HEK293T (cell line): ENCODE data around the gene OR7C1.

ENCODE experiments used
- CTCF ChIA-PET: fragments of 350-600 bp; formaldehyde crosslinking; extraction: SDS; loops from one replicate; lab custom pipeline; 2021; ENCODE audit warnings: antibody characterized with exemption, inconsistent platforms; lab: Yijun Ruan, JAX
- POLR2A ChIA-PET: fragments of 350-600 bp; formaldehyde crosslinking; extraction: SDS; loops from one replicate; lab custom pipeline; 2020; ENCODE audit warnings: antibody characterized with exemption, inconsistent platforms; lab: Yijun Ruan, JAX
- DNase-seq: peaks from one replicate; pipeline ENCODE4 v3.0.0; 2012; ENCODE audit warnings: mixed read lengths; ENCODE audit errors: extremely low spot score
- ARNT ChIP-seq: fragments of 450-650 bp; IDR thresholded peaks from 2 replicates; pipeline ENCODE4 v1.6.1; 2017; ENCODE audit warnings: mild to moderate bottlenecking
- BHLHE40 ChIP-seq: fragments of 450-650 bp; IDR thresholded peaks from 2 replicates; pipeline ENCODE4 v1.6.1; 2016; ENCODE audit warnings: mild to moderate bottlenecking, moderate library complexity, borderline replicate concordance
- CTBP1 ChIP-seq: fragments of 450-650 bp; IDR thresholded peaks from 2 replicates; pipeline ENCODE4 v1.6.1; 2016; ENCODE audit warnings: borderline replicate concordance
- ELF4 ChIP-seq: fragments of 450-650 bp; IDR thresholded peaks from 2 replicates; pipeline ENCODE4 v1.6.1; 2017; ENCODE audit warnings: antibody characterized with exemption
- FOXA1 ChIP-seq: fragments of 450-650 bp; IDR thresholded peaks from 2 replicates; pipeline ENCODE4 v1.6.1; 2016; ENCODE audit warnings: mild to moderate bottlenecking
- FOXK2 ChIP-seq: fragments of 450-650 bp; IDR thresholded peaks from 2 replicates; pipeline ENCODE4 v1.6.1; 2016; ENCODE audit warnings: mild to moderate bottlenecking
- FOXM1 ChIP-seq: fragments of 450-650 bp; IDR thresholded peaks from 2 replicates; pipeline ENCODE4 v1.6.1; 2017; ENCODE audit warnings: mild to moderate bottlenecking, borderline replicate concordance
- HDGF ChIP-seq: fragments of 450-650 bp; IDR thresholded peaks from 2 replicates; pipeline ENCODE4 v1.6.1; 2017; ENCODE audit warnings: antibody characterized with exemption, borderline replicate concordance
- L3MBTL2 ChIP-seq: fragments of 450-650 bp; conservative IDR thresholded peaks from 2 replicates; pipeline ENCODE4 v1.6.1; 2016; ENCODE audit warnings: mild to moderate bottlenecking
- LEF1 ChIP-seq: fragments of 450-650 bp; IDR thresholded peaks from 2 replicates; pipeline ENCODE4 v1.6.1; 2017; ENCODE audit warnings: mild to moderate bottlenecking, borderline replicate concordance
- NFRKB ChIP-seq: fragments of 450-650 bp; IDR thresholded peaks from 2 replicates; pipeline ENCODE4 v1.6.1; 2016; ENCODE audit warnings: mild to moderate bottlenecking, moderate library complexity
- PKNOX1 ChIP-seq: fragments of 450-650 bp; IDR thresholded peaks from 2 replicates; pipeline ENCODE4 v1.6.1; 2016
- SP1 ChIP-seq: fragments of 450-650 bp; IDR thresholded peaks from 2 replicates; pipeline ENCODE4 v1.6.1; 2017
- SUZ12 ChIP-seq: fragments of 450-650 bp; IDR thresholded peaks from 2 replicates; pipeline ENCODE4 v1.6.1; 2016; ENCODE audit warnings: mild to moderate bottlenecking
- TARDBP ChIP-seq: fragments of 450-650 bp; IDR thresholded peaks from 2 replicates; pipeline ENCODE4 v1.6.1; 2016
- ZNF384 ChIP-seq: fragments of 450-650 bp; IDR thresholded peaks from 2 replicates; pipeline ENCODE4 v1.6.1; 2016

OR7C1 gene

GRCh38 chr19:14835011-14835410, at the start of gene OR7C1, which contains the start of gene OR7A5:
Gene OR7C1 (minus strand): TSS chr19:14835185. CDS start chr19:14800136, 35,049 bp downstream.
Gene OR7A5 (minus strand): TSS chr19:14835185. CDS start chr19:14828241, 6,944 bp downstream.
- TF ChIP-seq ARNT (no peak), BHLHE40 (no peak), FOXM1 (no peak), PKNOX1 (no peak)
- POLR2A ChIA-PET, result no interaction called here
- no peak for DNase-seq
- CTCF ChIA-PET, result no interaction called here

GRCh38 chr19:14871619-14872230, 36.7 kb upstream of the OR7C1 start:
- DNase-seq, result peak; percentile 12

GRCh38 chr19:14868497-14868896, 33.5 kb upstream of the OR7C1 start:
- POLR2A ChIA-PET, result no interaction called here
- CTCF ChIA-PET, result no interaction called here
- no peak for DNase-seq
- TF ChIP-seq FOXK2 (no peak), LEF1 (no peak), SP1 (no peak), FOXM1 (no peak), L3MBTL2 (no peak), ZNF384 (no peak), BHLHE40 (no peak), SUZ12 (no peak), ARNT (no peak)

More at GRCh38 chr19:14871619-14872230, 36.7 kb upstream of the OR7C1 start:
- POLR2A ChIA-PET, result no interaction called here
- CTCF ChIA-PET, result no interaction called here
- no peak for TF ChIP-seq ARNT
- no peak for TF ChIP-seq BHLHE40
- no peak for TF ChIP-seq PKNOX1
- TF ChIP-seq FOXM1, result no peak
- TF ChIP-seq ELF4, result no peak
- TF ChIP-seq L3MBTL2, result no peak
- no peak for TF ChIP-seq SUZ12
- TF ChIP-seq SP1, result no peak
- no peak for TF ChIP-seq LEF1
- TF ChIP-seq ZNF384, result no peak
- TF ChIP-seq FOXA1, result no peak

GRCh38 chr19:14848822-14849221, 13.8 kb upstream of the OR7C1 start, which contains the start of gene OR7A10:
Gene OR7A10 (minus strand): TSS chr19:14848922. CDS start chr19:14841877, 7,045 bp downstream.
- ChIA-PET CTCF (interaction anchor here (0.7 kb wide), 1 partner anchor 14 kb away, joined by 5 read pairs; no protein-coding TSS in a partner anchor), POLR2A (no interaction called here)
- TF ChIP-seq BHLHE40, result no peak
- no peak for TF ChIP-seq SUZ12
- TF ChIP-seq TARDBP, result no peak
- TF ChIP-seq LEF1, result no peak
- no peak for TF ChIP-seq NFRKB
- no peak for TF ChIP-seq FOXM1
- TF ChIP-seq ZNF384, result no peak
- no peak for TF ChIP-seq HDGF
- no peak for TF ChIP-seq ARNT
- TF ChIP-seq PKNOX1, result no peak
- TF ChIP-seq FOXA1, result no peak
- no peak for TF ChIP-seq ELF4
- no peak for TF ChIP-seq L3MBTL2
- no peak for TF ChIP-seq CTBP1
- TF ChIP-seq SP1, result no peak
- TF ChIP-seq FOXK2, result no peak
- DNase-seq, result no peak

- TF ChIP-seq L3MBTL2 (no peak), ZNF384 (no peak), NFRKB (no peak), ELF4 (no peak), ARNT (no peak), BHLHE40 (no peak), FOXA1 (no peak)
- no peak for DNase-seq
- ChIA-PET CTCF (no interaction called here), POLR2A (no interaction called here)
Measured at GRCh38 chr19:14843578-14843977, 8.6 kb upstream of the OR7C1 start.

- CTCF ChIA-PET, result no interaction called here
- no peak for DNase-seq
- POLR2A ChIA-PET, result no interaction called here
- no peak for TF ChIP-seq TARDBP
- no peak for TF ChIP-seq FOXA1
- TF ChIP-seq BHLHE40, result no peak
- TF ChIP-seq HDGF, result no peak
- TF ChIP-seq PKNOX1, result no peak
- no peak for TF ChIP-seq ELF4
- no peak for TF ChIP-seq SP1
- TF ChIP-seq CTBP1, result no peak
Measured at GRCh38 chr19:14843169-14843568, 8.2 kb upstream of the OR7C1 start.
